Neural cell (in vitro differentiated cells): ENCODE results near the gene PPP6R1.

ENCODE experiments used
- EP300 ChIP-seq: fragments of 450-650 bp; conservative IDR thresholded peaks from 2 replicates; pipeline ENCODE4 v1.6.1; 2014; ENCODE audit warnings: antibody characterized with exemption, mild to moderate bottlenecking, moderate library complexity; ENCODE audit not compliant: poor library complexity, severe bottlenecking
- EZH2 ChIP-seq: fragments of 200-600, 300-800 bp; shearing (Covaris generic), sonication (generic); IDR thresholded peaks from 2 replicates; pipeline ENCODE4 v1.6.1; 2014; ENCODE audit warnings: antibody characterized with exemption, low read length, borderline replicate concordance, mild to moderate bottlenecking; ENCODE audit not compliant: insufficient read depth, poor library complexity, severe bottlenecking
- POLR2AphosphoS5 ChIP-seq: IDR thresholded peaks from 2 replicates; pipeline ENCODE4 v1.6.1; 2012
- RAD21 ChIP-seq: fragments of 450-650 bp; conservative IDR thresholded peaks from 2 replicates; pipeline ENCODE4 v1.6.1; 2014; ENCODE audit warnings: antibody characterized with exemption, mild to moderate bottlenecking, moderate library complexity
- TF ChIP-seq, protein P1 (sequence below): fragments of 450-650 bp; IDR thresholded peaks from 2 replicates; pipeline ENCODE4 v1.5.1; 2014; ENCODE audit warnings: antibody characterized with exemption, mild to moderate bottlenecking, moderate library complexity; ENCODE audit not compliant: poor library complexity, severe bottlenecking

DNA sequence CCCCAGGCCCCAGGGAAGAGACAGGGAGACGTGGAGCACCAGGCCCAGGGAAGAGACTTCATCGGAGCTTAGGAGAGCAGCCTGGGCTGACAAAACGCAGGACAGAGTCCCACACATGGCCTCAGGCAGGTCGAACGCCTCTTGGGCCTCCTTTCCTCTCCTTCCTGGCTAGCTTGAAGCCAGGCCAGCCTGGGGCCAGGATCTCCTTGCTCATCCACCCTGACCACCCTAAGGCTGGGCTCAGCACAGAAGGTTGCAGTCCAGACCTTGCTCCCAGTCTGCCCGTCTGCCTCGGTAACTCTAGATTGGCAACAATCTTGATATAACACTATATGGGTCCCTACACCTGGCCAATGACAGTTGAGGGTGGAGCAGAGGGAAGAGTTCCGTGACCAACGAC, 10.1 kb downstream of the PPP6R1 start:
- TF ChIP-seq, protein P1, sequence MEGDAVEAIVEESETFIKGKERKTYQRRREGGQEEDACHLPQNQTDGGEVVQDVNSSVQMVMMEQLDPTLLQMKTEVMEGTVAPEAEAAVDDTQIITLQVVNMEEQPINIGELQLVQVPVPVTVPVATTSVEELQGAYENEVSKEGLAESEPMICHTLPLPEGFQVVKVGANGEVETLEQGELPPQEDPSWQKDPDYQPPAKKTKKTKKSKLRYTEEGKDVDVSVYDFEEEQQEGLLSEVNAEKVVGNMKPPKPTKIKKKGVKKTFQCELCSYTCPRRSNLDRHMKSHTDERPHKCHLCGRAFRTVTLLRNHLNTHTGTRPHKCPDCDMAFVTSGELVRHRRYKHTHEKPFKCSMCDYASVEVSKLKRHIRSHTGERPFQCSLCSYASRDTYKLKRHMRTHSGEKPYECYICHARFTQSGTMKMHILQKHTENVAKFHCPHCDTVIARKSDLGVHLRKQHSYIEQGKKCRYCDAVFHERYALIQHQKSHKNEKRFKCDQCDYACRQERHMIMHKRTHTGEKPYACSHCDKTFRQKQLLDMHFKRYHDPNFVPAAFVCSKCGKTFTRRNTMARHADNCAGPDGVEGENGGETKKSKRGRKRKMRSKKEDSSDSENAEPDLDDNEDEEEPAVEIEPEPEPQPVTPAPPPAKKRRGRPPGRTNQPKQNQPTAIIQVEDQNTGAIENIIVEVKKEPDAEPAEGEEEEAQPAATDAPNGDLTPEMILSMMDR = no peak
- TF ChIP-seq EP300 = no peak
- no peak for TF ChIP-seq EZH2
- TF ChIP-seq RAD21 = no peak
- no peak for TF ChIP-seq POLR2AphosphoS5
